Kidney (tissue), 14 donors: ENCODE data around the gene IMMP2L. TPM values are rescaled to one million over a fixed set of nuclear protein-coding genes. Genes with fewer than 3 reads are reported as not detected.

Source experiments
- DNase-seq, 5 donors: peaks; one replicate each; pipeline ENCODE4 v3.0.0-alpha.2; 2013 to 2020
- FAIRE-seq: peaks from 2 replicates; lab custom pipeline; 2012; peaks lifted over from hg19 to GRCh38; lab: Jason Lieb, UNC
- H3K27ac ChIP-seq, 2 donors: one replicate each; pipeline ENCODE4 v1.7.0; 2013; ENCODE audit warnings: low read depth in 2 of 2, low read length in 2 of 2, inconsistent platforms in 1 of 2
- H3K27me3 ChIP-seq: one replicate; pipeline ENCODE4 v1.7.1; 2013; ENCODE audit warnings: low read length, inconsistent platforms; ENCODE audit not compliant: control insufficient read depth, insufficient read depth
- H3K36me3 ChIP-seq, 3 donors: one replicate each; pipeline versions ENCODE4 v1.7.0 to v1.7.1; 2013; ENCODE audit warnings: low read length in 3 of 3, control low read depth in 1 of 3, inconsistent platforms in 1 of 3; ENCODE audit not compliant: insufficient read depth in 3 of 3, control insufficient read depth in 2 of 3
- H3K4me1 ChIP-seq, 3 donors: one replicate each; pipeline versions ENCODE4 v1.7.0 to v1.7.1; 2013; ENCODE audit warnings: low read length in 3 of 3, inconsistent platforms in 1 of 3, low read depth in 1 of 3; ENCODE audit not compliant: control insufficient read depth in 2 of 3, insufficient read depth in 2 of 3
- H3K4me3 ChIP-seq, 3 donors: one replicate each; pipeline versions ENCODE4 v1.7.0 to v1.8.1; 2013; ENCODE audit warnings: low read length in 3 of 3, control low read depth in 1 of 3, inconsistent platforms in 1 of 3
- H3K9ac ChIP-seq, 3 donors: one replicate each; pipeline versions ENCODE4 v1.7.0 to v1.7.1; 2013; ENCODE audit warnings: low read length in 3 of 3, control low read depth in 1 of 3, inconsistent platforms in 1 of 3
- H3K9me3 ChIP-seq, 3 donors: one replicate each; pipeline versions ENCODE4 v1.7.0 to v1.7.1; 2013; ENCODE audit warnings: low read length in 3 of 3, control low read depth in 1 of 3, inconsistent platforms in 1 of 3; ENCODE audit not compliant: control insufficient read depth in 2 of 3, insufficient read depth in 1 of 3
- intact Hi-C: fragments of 100-400 bp; cut with DNase I; formaldehyde crosslinking; loops from one replicate; pipeline ENCODE4 v1.11.1; 2022
- polyA plus RNA-seq: library from polyadenylated mRNA; stranded (reverse); fragments of 350-450 nt; fragmentation: Illumina TruSeq; extraction: RNeasy Lipid Tissue Mini Kit (QIAGEN cat#74804); gene quantifications from one replicate; pipeline ENCODE4 v1.2.3, GENCODE V29; 2014; ENCODE audit warnings: low read depth, low replicate concordance; ENCODE audit not compliant: insufficient read depth
- total RNA-seq: library from RNA; stranded (reverse); fragmentation: NEBNext Ultra II Directional; extraction: Animal tissue kit (Norgen Biotek cat#: 25700); gene quantifications from one replicate; pipeline ENCODE4 v1.2.1, GENCODE V29; 2021
- TF ChIP-seq, protein P1 (sequence below): IDR thresholded peaks from 3 replicates; pipeline ENCODE4 v1.5.1; 2012; ENCODE audit warnings: mild to moderate bottlenecking, moderate library complexity, borderline replicate concordance; ENCODE audit not compliant: insufficient read depth; ENCODE audit errors: extremely low read depth
- donor health status: control.
- donor health status: control.
- donor health status: control.
- donor health status: control.
- donor health status: control.
- donor health status: DM: yes; HTN: yes; CAD: no.
- donor health status: Normal renal cell carcinoma (clear cell type).

Gene IMMP2L
- total and polyA plus RNA-seq, 2 donors from 2014 or later, result 46.4 to 52.1 TPM

DNA sequence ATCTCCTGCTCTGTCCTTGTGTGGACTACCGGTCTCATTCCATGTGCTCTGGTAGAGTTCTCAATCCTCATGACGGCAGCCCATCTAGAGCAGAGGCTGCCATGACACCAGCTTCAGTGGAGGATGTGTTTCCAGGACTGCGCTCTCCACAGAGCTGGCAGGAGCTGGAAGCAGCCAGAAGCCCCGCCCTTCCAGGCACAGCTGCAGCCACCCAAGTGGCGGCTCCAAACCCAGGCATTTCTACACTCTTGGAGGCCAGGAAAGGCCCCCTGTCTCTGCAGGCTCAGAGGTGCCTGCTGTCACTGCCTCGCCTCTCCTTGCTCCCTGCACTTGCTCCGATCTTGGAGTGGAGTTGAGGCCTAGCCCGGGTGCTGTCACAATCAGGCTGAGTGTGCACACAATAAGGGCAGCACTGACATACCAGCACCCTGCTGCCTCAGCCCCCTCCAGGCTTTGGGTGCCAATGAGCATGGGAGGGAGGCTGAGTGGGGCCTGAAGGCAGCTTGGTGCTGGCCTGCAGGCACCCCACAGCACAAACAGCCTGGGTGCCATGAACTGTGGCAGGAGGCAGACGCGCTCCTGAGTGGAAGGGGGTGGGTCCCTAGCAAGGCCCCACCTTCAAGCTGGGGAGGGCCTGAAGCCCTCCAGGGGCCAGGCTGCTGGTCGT, 349.3 kb downstream of the IMMP2L start:
- DNase-seq (no peak), FAIRE-seq (no peak)
- Histone ChIP-seq H3K9me3 (no peaks in the 10 kb centered on the region), H3K4me1 (no peaks in the 10 kb centered on the region), H3K36me3 (no peaks in the 10 kb centered on the region), H3K27me3 (no peaks in the 10 kb centered on the region), H3K9ac (no peak overlapping the region), H3K27ac (no peak overlapping the region), H3K4me3 (no peak overlapping the region)
- TF ChIP-seq, protein P1, sequence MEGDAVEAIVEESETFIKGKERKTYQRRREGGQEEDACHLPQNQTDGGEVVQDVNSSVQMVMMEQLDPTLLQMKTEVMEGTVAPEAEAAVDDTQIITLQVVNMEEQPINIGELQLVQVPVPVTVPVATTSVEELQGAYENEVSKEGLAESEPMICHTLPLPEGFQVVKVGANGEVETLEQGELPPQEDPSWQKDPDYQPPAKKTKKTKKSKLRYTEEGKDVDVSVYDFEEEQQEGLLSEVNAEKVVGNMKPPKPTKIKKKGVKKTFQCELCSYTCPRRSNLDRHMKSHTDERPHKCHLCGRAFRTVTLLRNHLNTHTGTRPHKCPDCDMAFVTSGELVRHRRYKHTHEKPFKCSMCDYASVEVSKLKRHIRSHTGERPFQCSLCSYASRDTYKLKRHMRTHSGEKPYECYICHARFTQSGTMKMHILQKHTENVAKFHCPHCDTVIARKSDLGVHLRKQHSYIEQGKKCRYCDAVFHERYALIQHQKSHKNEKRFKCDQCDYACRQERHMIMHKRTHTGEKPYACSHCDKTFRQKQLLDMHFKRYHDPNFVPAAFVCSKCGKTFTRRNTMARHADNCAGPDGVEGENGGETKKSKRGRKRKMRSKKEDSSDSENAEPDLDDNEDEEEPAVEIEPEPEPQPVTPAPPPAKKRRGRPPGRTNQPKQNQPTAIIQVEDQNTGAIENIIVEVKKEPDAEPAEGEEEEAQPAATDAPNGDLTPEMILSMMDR, result no peak
- intact Hi-C loops, result no loop called here

DNA sequence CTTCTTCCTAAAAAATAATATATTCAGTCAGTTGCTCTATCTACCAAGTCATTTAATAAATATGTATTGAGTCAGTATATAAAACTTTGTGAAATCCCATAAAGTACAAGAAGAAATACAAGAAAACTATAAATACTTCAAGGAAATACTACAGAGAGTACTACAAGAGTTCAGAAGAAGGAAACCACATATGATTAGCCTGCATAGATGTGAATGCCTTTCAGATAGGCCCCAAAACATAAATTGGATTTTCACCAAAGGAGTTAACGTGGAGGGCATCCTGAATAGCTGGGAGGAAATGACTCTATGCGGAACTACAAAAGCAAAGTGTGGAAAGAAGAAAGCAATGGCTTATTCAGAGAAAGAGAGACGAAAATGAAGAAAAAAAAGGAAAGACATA, 351.3 kb downstream of the IMMP2L start:
- Histone ChIP-seq H3K27me3 (no peaks in the 10 kb centered on the region), H3K36me3 (no peaks in the 10 kb centered on the region), H3K4me1 (no peaks in the 10 kb centered on the region), H3K4me3 (no peak overlapping the region), H3K27ac (no peak overlapping the region), H3K9ac (no peak overlapping the region), H3K9me3 (no peaks in the 10 kb centered on the region)
- intact Hi-C loops, result no loop called here
- no peak for DNase-seq
- FAIRE-seq, result no peak
- TF ChIP-seq, protein P1, result no peak

DNA sequence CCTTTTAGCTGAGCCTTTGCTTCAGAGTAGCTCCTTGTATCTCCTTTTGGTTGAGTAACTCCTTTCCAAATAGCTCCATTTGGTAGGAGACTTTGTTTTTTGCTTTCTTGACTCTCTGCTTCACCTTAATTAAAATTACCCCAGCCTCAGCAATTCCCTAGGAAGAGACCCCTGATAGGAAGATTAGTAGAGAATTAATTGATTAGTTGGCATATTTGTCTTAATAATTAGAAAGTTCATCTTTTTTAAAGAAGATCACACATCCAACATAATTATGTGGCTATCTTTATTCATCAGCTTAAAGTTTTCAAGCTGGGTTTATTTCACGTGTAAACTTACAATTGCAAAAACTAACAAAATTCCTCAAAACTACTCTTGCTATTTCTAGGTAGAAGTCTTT, 352.2 kb downstream of the IMMP2L start:
- no peak overlapping the region for H3K9ac ChIP-seq
- no peak for FAIRE-seq
- no peak overlapping the region for H3K4me3 ChIP-seq
- H3K27me3 ChIP-seq, result no peaks in the 10 kb centered on the region
- TF ChIP-seq, protein P1, result no peak
- DNase-seq, result no peak
- H3K4me1 ChIP-seq, result no peaks in the 10 kb centered on the region
- no peaks in the 10 kb centered on the region for H3K36me3 ChIP-seq
- H3K27ac ChIP-seq, result no peak overlapping the region
- intact Hi-C loops, result no loop called here
- no peaks in the 10 kb centered on the region for H3K9me3 ChIP-seq

DNA sequence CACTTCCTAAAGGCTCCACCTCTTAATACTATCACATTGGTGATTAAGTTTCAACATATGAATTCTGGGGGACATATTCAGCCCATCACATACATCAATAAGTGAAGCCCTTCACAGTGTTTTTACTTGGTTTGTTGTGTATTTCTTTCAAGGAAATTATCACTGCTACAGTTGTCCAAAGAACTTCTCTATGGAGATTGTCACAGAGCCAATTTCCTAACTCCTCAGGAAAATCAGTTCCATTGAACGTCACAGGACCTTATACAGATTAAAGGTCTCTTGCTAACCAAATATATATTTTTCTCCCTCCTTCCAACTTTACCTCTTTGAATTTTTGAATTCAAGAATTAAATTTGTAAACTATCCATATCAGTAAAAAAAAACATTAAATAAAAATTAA, 357.0 kb downstream of the IMMP2L start:
- H3K4me1 ChIP-seq, result no peaks in the 10 kb centered on the region
- TF ChIP-seq, protein P1, result no peak
- H3K36me3 ChIP-seq, result no peaks in the 10 kb centered on the region
- no peak for FAIRE-seq
- intact Hi-C loops, result no loop called here
- no peak overlapping the region for H3K4me3 ChIP-seq
- no peaks in the 10 kb centered on the region for H3K27me3 ChIP-seq
- H3K9ac ChIP-seq, result no peak overlapping the region
- peaks cover 0 to 7% (median 0%) of the 10 kb centered on the region in 3 donors for H3K9me3 ChIP-seq
- no peak for DNase-seq
- no peak overlapping the region for H3K27ac ChIP-seq
